WI38 (cell line): ENCODE data around the gene SYDE2.

Source experiments
- H3K4me3 ChIP-seq: 2 replicates; pipeline ENCODE4 v1.5.1; 2011; ENCODE audit warnings: low read depth, mild to moderate bottlenecking, control low read depth, low read length
- TF ChIP-seq, protein P1 (sequence below): IDR thresholded peaks from 2 replicates; pipeline ENCODE4 v1.5.1; 2012; ENCODE audit warnings: low read depth, mild to moderate bottlenecking, control low read depth, low read length

The SYDE2 gene

DNA sequence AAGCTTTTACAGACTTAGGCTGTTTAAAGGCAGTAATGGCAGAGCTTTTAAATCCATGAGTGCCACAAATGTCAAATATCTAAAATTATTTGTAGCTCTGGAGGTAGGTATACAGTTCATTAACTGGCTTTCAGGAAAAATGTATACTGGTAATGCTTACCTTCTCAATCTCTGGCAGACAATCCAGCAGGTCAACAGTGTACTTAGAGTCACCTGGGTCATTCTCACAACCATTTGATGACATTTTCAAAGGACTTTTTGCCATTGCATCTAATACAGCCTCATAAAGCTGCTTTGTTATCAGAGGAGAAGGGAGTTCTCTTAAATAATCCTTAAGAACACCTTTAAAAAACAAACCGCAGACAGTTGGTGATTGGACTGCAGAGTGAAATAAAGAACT is 31.9 kb downstream of the SYDE2 start:
- no peak overlapping the region for H3K4me3 ChIP-seq
- TF ChIP-seq, protein P1, sequence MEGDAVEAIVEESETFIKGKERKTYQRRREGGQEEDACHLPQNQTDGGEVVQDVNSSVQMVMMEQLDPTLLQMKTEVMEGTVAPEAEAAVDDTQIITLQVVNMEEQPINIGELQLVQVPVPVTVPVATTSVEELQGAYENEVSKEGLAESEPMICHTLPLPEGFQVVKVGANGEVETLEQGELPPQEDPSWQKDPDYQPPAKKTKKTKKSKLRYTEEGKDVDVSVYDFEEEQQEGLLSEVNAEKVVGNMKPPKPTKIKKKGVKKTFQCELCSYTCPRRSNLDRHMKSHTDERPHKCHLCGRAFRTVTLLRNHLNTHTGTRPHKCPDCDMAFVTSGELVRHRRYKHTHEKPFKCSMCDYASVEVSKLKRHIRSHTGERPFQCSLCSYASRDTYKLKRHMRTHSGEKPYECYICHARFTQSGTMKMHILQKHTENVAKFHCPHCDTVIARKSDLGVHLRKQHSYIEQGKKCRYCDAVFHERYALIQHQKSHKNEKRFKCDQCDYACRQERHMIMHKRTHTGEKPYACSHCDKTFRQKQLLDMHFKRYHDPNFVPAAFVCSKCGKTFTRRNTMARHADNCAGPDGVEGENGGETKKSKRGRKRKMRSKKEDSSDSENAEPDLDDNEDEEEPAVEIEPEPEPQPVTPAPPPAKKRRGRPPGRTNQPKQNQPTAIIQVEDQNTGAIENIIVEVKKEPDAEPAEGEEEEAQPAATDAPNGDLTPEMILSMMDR: no peak

DNA sequence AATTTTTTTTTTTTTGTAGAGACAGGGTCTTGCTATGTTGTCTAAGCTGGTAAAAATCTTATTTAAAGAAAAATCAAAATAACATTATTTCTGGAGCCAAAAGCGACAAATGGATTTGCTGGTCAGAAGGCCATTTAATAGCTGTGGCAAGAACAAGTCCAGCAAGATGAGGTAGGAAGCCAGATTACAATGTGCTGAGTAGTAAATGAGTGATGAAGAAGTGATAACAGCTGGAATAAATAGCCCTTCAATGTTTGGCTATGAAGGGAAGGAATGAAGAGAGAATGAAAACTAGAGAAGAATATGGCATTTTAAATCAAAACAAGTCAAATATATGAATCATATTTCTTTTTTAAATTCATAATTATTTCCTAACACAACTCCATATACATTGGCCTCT is 34.5 kb downstream of the SYDE2 start:
- TF ChIP-seq, protein P1: no peak
- no peak overlapping the region for H3K4me3 ChIP-seq

DNA sequence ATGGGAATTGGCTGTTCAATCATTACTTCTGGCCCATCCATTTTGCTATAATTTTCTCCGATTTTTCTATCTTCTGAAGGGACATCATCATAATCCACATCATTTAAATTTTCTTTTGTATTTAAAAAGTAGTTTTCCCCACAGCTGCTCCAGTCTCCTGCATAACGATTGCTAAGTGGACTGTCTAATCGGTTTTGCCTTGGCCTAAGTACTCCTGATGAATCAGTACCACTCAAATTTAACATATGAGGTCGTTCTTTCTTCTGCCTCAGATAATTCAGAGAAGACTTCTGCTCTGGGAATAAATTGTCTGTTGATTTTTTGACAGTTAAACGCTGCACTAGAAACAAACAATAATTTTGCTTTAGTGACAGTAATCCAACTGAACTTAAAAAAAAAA is 41.9 kb downstream of the SYDE2 start:
- H3K4me3 ChIP-seq: no peak overlapping the region
- TF ChIP-seq, protein P1: no peak

DNA sequence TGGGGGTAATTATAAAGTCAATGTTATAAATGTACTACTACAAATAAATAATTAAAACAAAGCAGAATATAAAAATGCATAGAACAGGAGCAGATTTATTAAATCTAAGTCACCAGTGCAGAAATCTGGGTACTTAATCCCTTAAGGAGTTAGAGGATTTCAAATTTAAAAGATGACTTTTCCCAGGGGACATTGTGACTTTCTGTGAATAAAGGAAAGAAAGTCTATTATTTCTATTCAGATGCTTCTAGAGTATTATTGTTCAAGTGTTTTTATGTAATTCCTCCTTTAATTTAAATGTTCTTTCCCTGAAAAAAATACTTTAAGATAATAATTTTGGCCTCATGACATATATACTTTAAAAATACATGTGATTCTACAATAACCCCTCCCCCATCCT is 43.4 kb downstream of the SYDE2 start:
- no peak overlapping the region for H3K4me3 ChIP-seq
- TF ChIP-seq, protein P1: no peak

DNA sequence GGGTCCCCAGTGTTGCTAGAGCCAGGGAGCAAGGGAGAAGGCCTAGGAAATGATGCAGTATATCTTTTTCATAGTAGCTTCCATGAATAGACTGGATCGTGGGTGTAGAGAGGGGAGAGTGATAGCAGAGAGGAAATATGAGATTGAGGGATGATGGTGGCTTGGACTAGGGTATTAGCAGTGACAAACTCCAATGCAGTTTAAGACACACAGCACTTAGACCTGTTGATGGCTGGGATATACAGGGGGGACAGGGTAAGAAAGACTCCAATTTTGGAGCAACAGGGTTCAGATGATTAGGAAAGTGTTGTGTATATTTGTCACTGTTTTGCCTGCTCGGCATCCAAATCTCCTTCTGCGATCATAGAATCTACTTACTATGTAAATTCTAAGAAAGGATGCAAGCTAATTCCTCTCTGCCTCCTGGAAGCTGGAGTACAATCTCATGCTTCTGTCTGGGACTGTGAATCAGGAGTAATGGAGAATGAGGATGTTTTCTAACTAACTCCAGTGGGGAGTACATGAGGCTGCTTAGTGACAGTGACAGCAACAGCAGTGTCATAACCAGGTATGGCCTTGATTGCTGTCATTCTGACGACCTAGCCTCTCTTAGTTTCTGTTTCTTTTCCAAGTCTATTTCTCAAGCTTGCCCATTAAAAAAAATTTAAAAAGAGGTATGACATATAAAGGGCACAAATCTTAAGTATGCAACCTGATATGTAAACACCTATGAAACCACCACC is 47.5 kb downstream of the SYDE2 start:
- TF ChIP-seq, protein P1: no peak

DNA sequence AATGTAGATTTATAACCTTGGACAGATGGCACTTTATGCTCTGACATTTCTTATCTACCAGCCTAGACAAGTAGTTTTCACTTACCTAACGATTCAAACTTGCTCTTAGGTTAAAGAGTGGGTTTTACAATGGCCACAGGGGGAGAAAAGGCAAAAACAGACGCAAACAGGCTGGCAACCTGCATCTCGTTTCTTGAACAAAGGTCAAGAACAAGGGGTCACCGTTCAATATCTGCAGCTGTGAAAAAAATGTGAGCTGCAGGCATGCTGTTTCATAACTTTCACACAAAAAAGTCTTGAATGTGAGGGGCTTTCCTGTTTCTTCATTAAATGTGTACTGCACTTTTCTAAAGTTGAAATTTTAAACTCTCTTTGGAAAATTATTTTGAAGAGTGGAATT is 49.4 kb downstream of the SYDE2 start:
- H3K4me3 ChIP-seq: no peak overlapping the region
- TF ChIP-seq, protein P1: no peak

More for the DNA sequence above, 47.5 kb downstream of the SYDE2 start:
- H3K4me3 ChIP-seq: no peak overlapping the region

DNA sequence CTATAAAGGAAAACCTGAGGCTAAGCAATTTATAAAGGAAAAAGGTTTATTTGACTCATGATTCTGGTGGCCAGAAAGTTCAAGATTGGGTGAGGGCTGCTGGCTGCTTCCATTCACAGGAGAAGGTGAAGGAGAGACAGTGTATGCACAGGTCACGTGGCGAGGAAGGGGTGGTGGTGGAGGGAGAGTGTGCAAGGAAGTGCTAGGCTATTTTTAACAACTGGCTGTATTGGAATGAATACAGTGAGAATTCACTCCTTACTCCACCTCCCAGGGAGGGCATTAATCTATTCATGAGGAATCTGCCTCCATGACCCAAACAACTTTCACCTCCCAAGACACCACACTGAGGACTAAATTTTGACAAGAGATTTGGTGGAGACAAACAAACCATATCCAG is 51.0 kb downstream of the SYDE2 start:
- H3K4me3 ChIP-seq: no peak overlapping the region
- TF ChIP-seq, protein P1: no peak
